Uterus (tissue), 4 donors: ENCODE data around the gene CD300C. TPM values are rescaled to one million over a fixed set of nuclear protein-coding genes. Genes with fewer than 3 reads are reported as not detected.
A peak's percentile ranks its signal among the peaks of the same experiment; 100 is the strongest.

Experiments used
- DNase-seq, 2 donors: peaks; one replicate each; pipeline ENCODE4 v3.0.0-alpha.2; 2019 to 2020
- H3K27ac ChIP-seq, 2 donors: fragments of 200-600 bp; sonication (generic); 1 replicate in 1 of 2; 2 replicates in 1 of 2; pipeline ENCODE4 v1.5.1; 2016 to 2018
- H3K27me3 ChIP-seq, 2 donors: fragments of 200-600 bp; sonication (generic); one replicate each; pipeline ENCODE4 v1.5.1; 2018 to 2019; ENCODE audit warnings: control low read depth in 1 of 2
- H3K36me3 ChIP-seq, 2 donors: fragments of 200-600 bp; sonication (generic); one replicate each; pipeline ENCODE4 v1.5.1; 2019; ENCODE audit warnings: control low read depth in 1 of 2
- H3K4me1 ChIP-seq, 2 donors: fragments of 200-600 bp; sonication (generic); one replicate each; pipeline ENCODE4 v1.5.1; 2018 to 2019; ENCODE audit warnings: control low read depth in 1 of 2
- H3K4me3 ChIP-seq, 2 donors: fragments of 200-600 bp; sonication (generic); 1 replicate in 1 of 2; 2 replicates in 1 of 2; pipeline ENCODE4 v1.5.1; 2018 to 2019; ENCODE audit warnings: mild to moderate bottlenecking in 1 of 2
- H3K9me3 ChIP-seq, 2 donors: fragments of 200-600 bp; sonication (generic); one replicate each; pipeline ENCODE4 v1.5.1; 2019; ENCODE audit warnings: control low read depth in 1 of 2
- CTCF ChIP-seq, 4 experiments: fragments of 200-600 bp in 2 of 4; fragments of 450-650 bp in 2 of 4; sonication (generic) in 2 of 4; IDR thresholded peaks; one replicate each; pipeline ENCODE4 v1.5.1; 2016 to 2019; ENCODE audit warnings: antibody characterized with exemption in 4 of 4, mild to moderate bottlenecking in 2 of 4, moderate library complexity in 1 of 4
- POLR2A ChIP-seq, 2 donors: fragments of 450-650 bp; IDR thresholded peaks; one replicate each; pipeline ENCODE4 v1.6.1; 2016; ENCODE audit warnings: antibody characterized with exemption in 2 of 2, mild to moderate bottlenecking in 1 of 2, moderate library complexity in 1 of 2
- intact Hi-C: fragments of 100-400 bp; cut with DNase I; formaldehyde crosslinking; loops from one replicate; pipeline ENCODE4 v1.15.1; 2023; ENCODE audit warnings: low total_unique reads
- total RNA-seq, 4 donors: library from RNA; depleted of rRNA in 3 of 4; stranded (reverse); fragments of >200 nt in 3 of 4; gene quantifications; one replicate each; pipeline versions ENCODE4 v1.1.0 to v1.2.4, GENCODE V29; 2014 to 2023
- donor health status: DM: yes; HTN: yes; CAD: no.

CD300C gene
- total RNA-seq, 4 donors from 2014 or later: 0.21 to 0.27 TPM; not detected in 2

- intact Hi-C loops: no loop called here
- H3K4me1 ChIP-seq: no peaks in the 10 kb centered on the region
- H3K9me3 ChIP-seq: no peaks in the 10 kb centered on the region
- TF ChIP-seq POLR2A (IDR thresholded peaks at IDR 0.05) (no peak), CTCF (IDR thresholded peaks at IDR 0.05) (no peak)
- no peak within 1 kb of the TSS for H3K27ac ChIP-seq
- H3K27me3 ChIP-seq: no peaks in the 10 kb centered on the region
- H3K4me3 ChIP-seq: no peak within 1 kb of the TSS
- DNase-seq: no peak
- no peaks in the 10 kb centered on the region for H3K36me3 ChIP-seq
Observed at GRCh38 chr17:74567397-74567796, 21.5 kb upstream of the CD300C start, which contains the start of gene CD300H. Gene CD300H, minus strand, starts transcription at chr17:74567509.

- H3K27me3 ChIP-seq: no peaks in the 10 kb centered on the region
- TF ChIP-seq POLR2A (IDR thresholded peaks at IDR 0.05): no peak
- peak in 1 of 4 experiments; percentile 27 for TF ChIP-seq CTCF (IDR thresholded peaks at IDR 0.05)
- no peak for DNase-seq
- no peak overlapping the region for H3K4me3 ChIP-seq
- no peaks in the 10 kb centered on the region for H3K36me3 ChIP-seq
- no peaks in the 10 kb centered on the region for H3K4me1 ChIP-seq
- H3K9me3 ChIP-seq: no peaks in the 10 kb centered on the region
- intact Hi-C loops: no loop called here
- no peak overlapping the region for H3K27ac ChIP-seq
Observed at GRCh38 chr17:74566132-74566753, 20.3 kb upstream of the CD300C start.

- no peak overlapping the region for H3K4me3 ChIP-seq
- no peak for DNase-seq
- no peaks in the 10 kb centered on the region for H3K4me1 ChIP-seq
- no peak for TF ChIP-seq POLR2A (IDR thresholded peaks at IDR 0.05)
- no peak for TF ChIP-seq CTCF (IDR thresholded peaks at IDR 0.05)
- no peaks in the 10 kb centered on the region for H3K36me3 ChIP-seq
- intact Hi-C loops: no loop called here
- H3K27me3 ChIP-seq: no peaks in the 10 kb centered on the region
- no peaks in the 10 kb centered on the region for H3K9me3 ChIP-seq
- no peak overlapping the region for H3K27ac ChIP-seq
Observed at GRCh38 chr17:74565126-74565525, 19.2 kb upstream of the CD300C start.

GRCh38 chr17:74563358-74563757 is 17.4 kb upstream of the CD300C start:
- intact Hi-C loops: no loop called here
- Histone ChIP-seq H3K4me3 (no peak overlapping the region), H3K9me3 (no peaks in the 10 kb centered on the region), H3K4me1 (no peaks in the 10 kb centered on the region), H3K27ac (no peak overlapping the region), H3K36me3 (no peaks in the 10 kb centered on the region), H3K27me3 (no peaks in the 10 kb centered on the region)
- no peak for TF ChIP-seq CTCF (IDR thresholded peaks at IDR 0.05)
- no peak for TF ChIP-seq POLR2A (IDR thresholded peaks at IDR 0.05)
- no peak for DNase-seq

DNA sequence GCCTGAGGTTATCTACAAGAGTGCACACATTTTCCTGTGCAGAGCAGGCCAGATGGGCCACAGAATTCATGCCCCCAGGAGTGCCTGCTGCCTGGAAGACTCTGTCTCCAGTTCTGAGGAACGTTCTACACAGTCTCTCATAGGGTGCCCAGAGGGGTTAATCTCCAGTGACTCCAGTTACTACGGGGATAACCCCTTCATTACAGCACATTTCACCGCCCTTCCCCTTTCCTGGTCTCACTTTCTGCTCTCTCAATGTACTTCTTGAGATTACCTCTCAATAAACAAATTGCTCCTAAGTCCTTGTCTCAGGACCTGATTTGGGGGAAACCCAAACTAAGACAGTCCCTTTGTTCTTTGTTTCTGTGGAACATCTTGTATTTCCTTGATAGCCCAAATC is 15.7 kb upstream of the CD300C start:
- intact Hi-C loops: no loop called here
- TF ChIP-seq POLR2A (IDR thresholded peaks at IDR 0.05) (no peak), CTCF (IDR thresholded peaks at IDR 0.05) (no peak)
- H3K36me3 ChIP-seq: no peaks in the 10 kb centered on the region

More for the DNA sequence above, 15.7 kb upstream of the CD300C start:
- no peak overlapping the region for H3K27ac ChIP-seq
- H3K4me3 ChIP-seq: no peak overlapping the region
- H3K27me3 ChIP-seq: no peaks in the 10 kb centered on the region
- H3K4me1 ChIP-seq: no peaks in the 10 kb centered on the region
- DNase-seq: no peak
- H3K9me3 ChIP-seq: no peaks in the 10 kb centered on the region
